Neuronal stem cell (in vitro differentiated cells): ENCODE results near the gene DCLK2.

Experiments used
- DNase-seq: peaks from one replicate; pipeline ENCODE4 v3.0.0-alpha.2; 2013; ENCODE audit warnings: low spot score
- H2AFZ ChIP-seq: one replicate; pipeline ENCODE4 v1.6.1; 2013; ENCODE audit warnings: mild to moderate bottlenecking, low read length, inconsistent platforms
- H2AK5ac ChIP-seq: 2 replicates; pipeline ENCODE4 v1.6.1; 2013; ENCODE audit warnings: low read depth, mild to moderate bottlenecking, inconsistent platforms, low read length, moderate library complexity, mixed read lengths
- H2BK120ac ChIP-seq: 2 replicates; pipeline ENCODE4 v1.6.1; 2013; ENCODE audit warnings: low read depth, mild to moderate bottlenecking, inconsistent platforms, low read length, moderate library complexity, mixed read lengths
- H2BK12ac ChIP-seq: one replicate; pipeline ENCODE4 v1.6.1; 2013; ENCODE audit warnings: low read length, inconsistent platforms
- H2BK15ac ChIP-seq: 2 replicates; pipeline ENCODE4 v1.6.1; 2013; ENCODE audit warnings: mild to moderate bottlenecking, low read length, inconsistent platforms, mixed read lengths
- H2BK5ac ChIP-seq: one replicate; pipeline ENCODE4 v1.6.1; 2013; ENCODE audit warnings: inconsistent platforms, mild to moderate bottlenecking, low read length, moderate library complexity
- H3K14ac ChIP-seq: one replicate; pipeline ENCODE4 v1.6.1; 2013; ENCODE audit warnings: low read length, inconsistent platforms
- H3K18ac ChIP-seq: 2 replicates; pipeline ENCODE4 v1.6.1; 2013; ENCODE audit warnings: low read length, inconsistent platforms
- H3K23ac ChIP-seq: 2 replicates; pipeline ENCODE4 v1.6.1; 2013; ENCODE audit warnings: low read depth, mild to moderate bottlenecking, mixed read lengths, low read length, inconsistent platforms; ENCODE audit not compliant: poor library complexity
- H3K27ac ChIP-seq: replicated peaks from 3 replicates; pipeline ENCODE4 v1.5.1; 2013; ENCODE audit warnings: low read length, inconsistent platforms
- H3K27me3 ChIP-seq, 3 experiments: 2 replicates each; pipeline ENCODE4 v1.6.1; 2013; ENCODE audit warnings: low read length in 3 of 3, mild to moderate bottlenecking in 2 of 3, inconsistent platforms in 1 of 3, low read depth in 1 of 3, mixed read lengths in 1 of 3, moderate library complexity in 1 of 3; ENCODE audit not compliant: control insufficient read depth in 3 of 3, insufficient read depth in 3 of 3
- H3K36me3 ChIP-seq, 2 donors: replicated peaks in 1 of 2; 2 replicates each; pipeline ENCODE4 v1.6.1; 2013; ENCODE audit warnings: low read length in 2 of 2; ENCODE audit not compliant: control insufficient read depth in 2 of 2, insufficient read depth in 2 of 2
- H3K4ac ChIP-seq: 2 replicates; pipeline ENCODE4 v1.6.1; 2013; ENCODE audit warnings: inconsistent platforms, mild to moderate bottlenecking, low read length, moderate library complexity
- H3K4me1 ChIP-seq, 2 donors: 1 replicate in 1 of 2; 2 replicates in 1 of 2; pipeline ENCODE4 v1.6.1; 2013; ENCODE audit warnings: low read length in 2 of 2, low read depth in 1 of 2; ENCODE audit not compliant: control insufficient read depth in 2 of 2, insufficient read depth in 1 of 2
- H3K4me2 ChIP-seq: one replicate; pipeline ENCODE4 v1.6.1; 2013; ENCODE audit warnings: mild to moderate bottlenecking, low read length, inconsistent platforms; ENCODE audit not compliant: insufficient read depth, poor library complexity, severe bottlenecking
- H3K4me3 ChIP-seq, 2 donors: 2 replicates each; pipeline ENCODE4 v1.5.1; 2013; ENCODE audit warnings: low read length in 2 of 2, mild to moderate bottlenecking in 2 of 2, inconsistent platforms in 1 of 2, moderate library complexity in 1 of 2
- H3K79me1 ChIP-seq: one replicate; pipeline ENCODE4 v1.6.1; 2013; ENCODE audit warnings: low read depth, mild to moderate bottlenecking, inconsistent platforms, low read length, moderate library complexity
- H3K9ac ChIP-seq: one replicate; pipeline ENCODE4 v1.6.1; 2013; ENCODE audit warnings: mild to moderate bottlenecking, low read depth, low read length, inconsistent platforms; ENCODE audit not compliant: poor library complexity
- H3K9me3 ChIP-seq, 2 donors: replicated peaks in 1 of 2; 2 replicates each; pipeline versions ENCODE3 to v1.6.1; 2013; ENCODE audit warnings: low read length in 2 of 2, mild to moderate bottlenecking in 2 of 2, inconsistent platforms in 1 of 2, low read depth in 1 of 2, mixed read lengths in 1 of 2, moderate library complexity in 1 of 2; ENCODE audit not compliant: control insufficient read depth in 2 of 2, insufficient read depth in 1 of 2
- H4K8ac ChIP-seq: one replicate; pipeline ENCODE4 v1.6.1; 2013; ENCODE audit warnings: low read depth, mild to moderate bottlenecking, inconsistent platforms, low read length, moderate library complexity
- H4K91ac ChIP-seq: one replicate; pipeline ENCODE4 v1.6.1; 2013; ENCODE audit warnings: low read length, low read depth, mild to moderate bottlenecking, inconsistent platforms; ENCODE audit not compliant: poor library complexity
- WGBS, 2 donors: extraction: QIAGEN DNeasy Blood & Tissue Kit; methylation state at CpG; one replicate each; pipeline ENCODE4 v1.1.7; 2013; ENCODE audit warnings: missing lambda C conversion rate in 2 of 2, mixed read lengths in 1 of 2; ENCODE audit not compliant: insufficient read length in 2 of 2, insufficient replicate concordance in 1 of 2; ENCODE audit errors: extremely low coverage in 2 of 2; 5-methylcytosine and 5-hydroxymethylcytosine counted together

DCLK2 gene

DNA sequence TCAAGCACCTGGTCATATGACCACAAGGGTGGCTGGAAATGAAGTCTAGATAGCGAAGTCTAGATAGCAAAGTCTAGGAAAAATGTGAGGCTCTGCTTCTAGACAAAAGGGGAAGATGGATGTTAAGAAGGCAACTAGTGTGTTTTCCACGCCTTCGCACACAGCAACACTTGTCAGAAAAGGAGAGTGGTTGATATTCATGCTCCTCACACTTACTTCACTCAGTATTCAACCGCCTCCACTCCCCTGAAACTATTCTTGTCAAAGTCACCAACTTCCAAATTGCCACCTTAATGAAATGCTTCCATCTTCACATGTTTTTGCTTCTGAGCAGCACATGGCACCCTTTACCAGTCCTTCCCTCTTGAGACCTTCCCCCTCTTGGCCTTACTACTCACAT, 27.7 kb upstream of the DCLK2 start:
- WGBS, 2 donors: no CpG with 5 or more reads among the region's 4 CpGs

GRCh38 chr4:150051111-150051510, 27.1 kb upstream of the DCLK2 start:
- Histone ChIP-seq H3K4ac (no peak overlapping the region), H2BK15ac (no peak overlapping the region), H2BK12ac (no peak overlapping the region), H3K4me3 (no peak overlapping the region), H2AK5ac (no peak overlapping the region), H3K36me3 (no peaks in the 10 kb centered on the region), H3K23ac (no peak overlapping the region), H3K4me2 (no peak overlapping the region), H3K9me3 (peaks cover 0 to 5% of the 10 kb centered on the region in 2 donors), H2BK5ac (no peak overlapping the region), H3K79me1 (no peaks in the 10 kb centered on the region), H4K8ac (no peak overlapping the region), H3K4me1 (no peaks in the 10 kb centered on the region), H2AFZ (no peak overlapping the region), H3K14ac (no peak overlapping the region), H2BK120ac (no peak overlapping the region), H3K18ac (no peak overlapping the region), H3K27ac (no peak overlapping the region), H3K27me3 (peaks cover 0 to 14% (median 0%) of the 10 kb centered on the region in 3 experiments), H3K9ac (no peak overlapping the region), H4K91ac (no peak overlapping the region)
- no CpG with 5 or more reads among the region's 3 CpGs for WGBS, 2 donors
- DNase-seq: no peak

More for the DNA sequence above, 27.7 kb upstream of the DCLK2 start:
- no peak overlapping the region for H2BK15ac ChIP-seq
- no peak for DNase-seq
- peaks cover 0 to 14% (median 0%) of the 10 kb centered on the region in 3 experiments for H3K27me3 ChIP-seq
- H2BK12ac ChIP-seq: no peak overlapping the region
- H2AFZ ChIP-seq: no peak overlapping the region
- H3K4me2 ChIP-seq: no peak overlapping the region
- no peak overlapping the region for H2AK5ac ChIP-seq
- H3K9ac ChIP-seq: no peak overlapping the region
- no peak overlapping the region for H3K27ac ChIP-seq
- no peaks in the 10 kb centered on the region for H3K4me1 ChIP-seq
- H3K36me3 ChIP-seq: no peaks in the 10 kb centered on the region
- no peak overlapping the region for H2BK5ac ChIP-seq
- no peak overlapping the region for H4K91ac ChIP-seq
- no peak overlapping the region for H4K8ac ChIP-seq
- H3K4ac ChIP-seq: no peak overlapping the region
- no peak overlapping the region for H3K4me3 ChIP-seq
- no peak overlapping the region for H2BK120ac ChIP-seq
- H3K18ac ChIP-seq: no peak overlapping the region
- H3K9me3 ChIP-seq: peaks cover 0 to 3% of the 10 kb centered on the region in 2 donors
- H3K79me1 ChIP-seq: no peaks in the 10 kb centered on the region
- H3K23ac ChIP-seq: no peak overlapping the region
- no peak overlapping the region for H3K14ac ChIP-seq

GRCh38 chr4:150055467-150055866, 22.8 kb upstream of the DCLK2 start:
- no CpG with 5 or more reads among the region's 1 CpG for WGBS, 2 donors

GRCh38 chr4:150056569-150056968, 21.7 kb upstream of the DCLK2 start:
- Histone ChIP-seq H3K27me3 (peaks cover 0 to 5% (median 0%) of the 10 kb centered on the region in 3 experiments), H3K9ac (no peak overlapping the region), H3K4me3 (no peak overlapping the region), H3K36me3 (no peaks in the 10 kb centered on the region), H3K4me2 (no peak overlapping the region), H3K4me1 (no peaks in the 10 kb centered on the region), H3K9me3 (peaks cover 0 to 5% of the 10 kb centered on the region in 2 donors), H4K8ac (no peak overlapping the region), H3K4ac (no peak overlapping the region), H3K27ac (no peak overlapping the region), H2BK12ac (no peak overlapping the region), H4K91ac (no peak overlapping the region), H3K23ac (no peak overlapping the region), H2AK5ac (no peak overlapping the region), H2BK5ac (no peak overlapping the region), H2AFZ (no peak overlapping the region), H3K79me1 (no peaks in the 10 kb centered on the region), H2BK120ac (no peak overlapping the region), H2BK15ac (no peak overlapping the region), H3K18ac (no peak overlapping the region), H3K14ac (no peak overlapping the region)
- DNase-seq: no peak

More at GRCh38 chr4:150055467-150055866, 22.8 kb upstream of the DCLK2 start:
- Histone ChIP-seq H3K27me3 (peaks cover 0 to 11% (median 0%) of the 10 kb centered on the region in 3 experiments), H2BK12ac (no peak overlapping the region), H2BK15ac (no peak overlapping the region), H2BK120ac (no peak overlapping the region), H4K8ac (no peak overlapping the region), H3K9me3 (peaks cover 0 to 5% of the 10 kb centered on the region in 2 donors), H3K9ac (no peak overlapping the region), H3K23ac (no peak overlapping the region), H2AFZ (no peak overlapping the region), H3K27ac (no peak overlapping the region), H3K18ac (no peak overlapping the region), H3K4me2 (no peak overlapping the region), H3K4me1 (no peaks in the 10 kb centered on the region), H3K36me3 (no peaks in the 10 kb centered on the region), H3K4me3 (no peak overlapping the region), H3K14ac (no peak overlapping the region), H2AK5ac (no peak overlapping the region), H3K79me1 (no peaks in the 10 kb centered on the region), H4K91ac (no peak overlapping the region), H2BK5ac (no peak overlapping the region), H3K4ac (no peak overlapping the region)
- DNase-seq: no peak
